PC-9 (cell line): ENCODE data around the gene SLC8A2. TPM values are rescaled to one million over a fixed set of nuclear protein-coding genes. Genes with fewer than 3 reads are reported as not detected.
"Not testable (repeated sequence)": the region's sequence is repeated elsewhere in the genome, so short reads cannot be mapped to it uniquely, and the experiment has no call there.

Experiments
- BruUV-seq: library from RNA; stranded (reverse); fragments of 400-500 nt; replicated peaks from 2 replicates; lab custom pipeline; 2021; lab: Mats Ljungman, UMichigan
- CTCF ChIA-PET: fragments of 300-600 bp; sonication (Branson Sonifier 250); formaldehyde crosslinking; loops from one replicate; lab custom pipeline; 2022; ENCODE audit warnings: antibody characterized with exemption; lab: Charles Lee
- POLR2A ChIA-PET: fragments of 300-600 bp; sonication (Branson Sonifier 250); formaldehyde crosslinking; loops from one replicate; lab custom pipeline; 2022; ENCODE audit warnings: antibody characterized with exemption; ENCODE audit not compliant: unreplicated experiment; lab: Charles Lee
- DNase-seq, 2 experiments: peaks; one replicate each; pipeline versions ENCODE4 v3.0.0 to v3.0.0-alpha.2; 2015 to 2022; ENCODE audit warnings: mixed read lengths in 1 of 2
- H2AFZ ChIP-seq: fragments of 200-600 bp; sonication (generic); 2 replicates; pipeline ENCODE4 v1.8.1; 2017; ENCODE audit warnings: antibody characterized with exemption
- H3F3A ChIP-seq: fragments of 200-600 bp; sonication (generic); 2 replicates; pipeline ENCODE4 v1.8.1; 2017; ENCODE audit warnings: antibody characterized with exemption, mild to moderate bottlenecking, low read depth; ENCODE audit not compliant: insufficient read depth
- H3K27ac ChIP-seq: fragments of 200-600 bp; sonication (generic); 2 replicates; pipeline ENCODE4 v1.6.1; 2016; ENCODE audit warnings: mixed run types
- H3K27me3 ChIP-seq: fragments of 200-600 bp; sonication (generic); 2 replicates; pipeline ENCODE4 v1.6.1; 2016; ENCODE audit warnings: low read depth, mixed run types; ENCODE audit not compliant: insufficient read depth
- H3K36me3 ChIP-seq: fragments of 200-600 bp; sonication (generic); 2 replicates; pipeline ENCODE4 v1.6.1; 2016; ENCODE audit warnings: low read depth, mixed run types
- H3K4me1 ChIP-seq: fragments of 200-600 bp; sonication (generic); replicated peaks from 2 replicates; pipeline ENCODE4 v1.6.1; 2016; ENCODE audit warnings: mixed run types; ENCODE audit not compliant: insufficient read depth
- H3K4me2 ChIP-seq: fragments of 200-600 bp; sonication (generic); 2 replicates; pipeline ENCODE4 v1.6.1; 2017; ENCODE audit warnings: mixed run types
- H3K4me3 ChIP-seq: fragments of 200-600 bp; sonication (generic); 2 replicates; pipeline ENCODE4 v1.6.1; 2016; ENCODE audit warnings: mixed run types
- H3K79me2 ChIP-seq: fragments of 200-600 bp; sonication (generic); 2 replicates; pipeline ENCODE4 v1.6.1; 2017; ENCODE audit warnings: low read depth, mixed run types
- H3K9me2 ChIP-seq: fragments of 200-600 bp; sonication (generic); 2 replicates; pipeline ENCODE4 v1.8.1; 2017; ENCODE audit warnings: mild to moderate bottlenecking; ENCODE audit not compliant: insufficient read depth
- H3K9me3 ChIP-seq: fragments of 200-600 bp; sonication (generic); 2 replicates; pipeline ENCODE4 v1.8.1; 2016; ENCODE audit warnings: low read depth; ENCODE audit not compliant: insufficient read depth
- H4K20me1 ChIP-seq: fragments of 200-600 bp; sonication (generic); 2 replicates; pipeline ENCODE4 v1.8.1; 2017; ENCODE audit not compliant: insufficient read depth
- EZH2 ChIP-seq: fragments of 200-600 bp; sonication (generic); IDR thresholded peaks from 2 replicates; pipeline ENCODE4 v1.8.0; 2017; ENCODE audit warnings: antibody characterized with exemption, low read depth
- intact Hi-C: fragments of 100-400 bp; cut with micrococcal nuclease; formaldehyde crosslinking; loops from one replicate; pipeline ENCODE4 v1.10.0; 2022; ENCODE audit not compliant: unreplicated experiment
- total RNA-seq: library from RNA; stranded (reverse); gene quantifications from 2 replicates; pipeline ENCODE4 v1.2.3, GENCODE V29; 2021
- TF ChIP-seq, protein P1 (sequence below): fragments of 200-600 bp; sonication (generic); conservative IDR thresholded peaks from 2 replicates; pipeline ENCODE4 v1.6.1; 2017; ENCODE audit warnings: mixed run types, antibody characterized with exemption, mild to moderate bottlenecking, moderate library complexity

Gene SLC8A2
- total RNA-seq, 1 experiment from 2014 or later, result not detected

GRCh38 chr19:47413941-47414340 lies 57.8 kb downstream of the SLC8A2 start:
- DNase-seq, result no peak
- no peaks in the 10 kb centered on the region for H3K4me1 ChIP-seq
- H3K9me2 ChIP-seq, result no peaks in the 10 kb centered on the region
- H4K20me1 ChIP-seq, result no peaks in the 10 kb centered on the region
- H3K9me3 ChIP-seq, result no peaks in the 10 kb centered on the region
- H2AFZ ChIP-seq, result no peak overlapping the region
- ChIA-PET POLR2A (no interaction called here), CTCF (no interaction called here)
- no peaks in the 10 kb centered on the region for H3K36me3 ChIP-seq
- BruUV-seq, result no TSS peak
- H3F3A ChIP-seq, result peaks cover 10% of the 10 kb centered on the region; the same call in 1 of the 2 replicates
- peaks cover 91% of the 10 kb centered on the region for H3K27me3 ChIP-seq
- H3K4me2 ChIP-seq, result no peak overlapping the region
- no peaks in the 10 kb centered on the region for H3K79me2 ChIP-seq
- TF ChIP-seq EZH2, result no peak
- TF ChIP-seq, protein P1, sequence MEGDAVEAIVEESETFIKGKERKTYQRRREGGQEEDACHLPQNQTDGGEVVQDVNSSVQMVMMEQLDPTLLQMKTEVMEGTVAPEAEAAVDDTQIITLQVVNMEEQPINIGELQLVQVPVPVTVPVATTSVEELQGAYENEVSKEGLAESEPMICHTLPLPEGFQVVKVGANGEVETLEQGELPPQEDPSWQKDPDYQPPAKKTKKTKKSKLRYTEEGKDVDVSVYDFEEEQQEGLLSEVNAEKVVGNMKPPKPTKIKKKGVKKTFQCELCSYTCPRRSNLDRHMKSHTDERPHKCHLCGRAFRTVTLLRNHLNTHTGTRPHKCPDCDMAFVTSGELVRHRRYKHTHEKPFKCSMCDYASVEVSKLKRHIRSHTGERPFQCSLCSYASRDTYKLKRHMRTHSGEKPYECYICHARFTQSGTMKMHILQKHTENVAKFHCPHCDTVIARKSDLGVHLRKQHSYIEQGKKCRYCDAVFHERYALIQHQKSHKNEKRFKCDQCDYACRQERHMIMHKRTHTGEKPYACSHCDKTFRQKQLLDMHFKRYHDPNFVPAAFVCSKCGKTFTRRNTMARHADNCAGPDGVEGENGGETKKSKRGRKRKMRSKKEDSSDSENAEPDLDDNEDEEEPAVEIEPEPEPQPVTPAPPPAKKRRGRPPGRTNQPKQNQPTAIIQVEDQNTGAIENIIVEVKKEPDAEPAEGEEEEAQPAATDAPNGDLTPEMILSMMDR, result no peak
- intact Hi-C loops, result no loop called here
- no peak overlapping the region for H3K27ac ChIP-seq
- no peak overlapping the region for H3K4me3 ChIP-seq

DNA sequence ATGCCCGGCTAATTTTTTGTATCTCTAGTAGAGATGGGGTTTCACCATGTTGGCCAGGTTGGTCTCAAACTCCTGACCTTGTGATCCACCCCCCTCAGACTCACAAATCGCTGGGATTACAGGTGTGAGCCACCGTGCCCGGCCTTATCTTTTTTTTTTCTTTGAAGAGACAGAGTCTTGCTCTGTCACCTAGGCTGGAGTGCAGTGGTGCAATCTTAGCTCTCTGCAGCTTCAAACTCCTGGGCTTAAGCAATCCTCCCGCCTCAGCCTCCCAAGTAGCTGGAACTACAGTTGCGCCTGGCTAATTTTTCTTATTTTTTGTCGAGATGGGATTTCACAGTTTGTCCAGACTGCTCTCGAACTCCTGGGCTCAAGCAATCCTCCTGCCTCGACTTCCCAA lies 60.0 kb downstream of the SLC8A2 start:
- BruUV-seq, H4K20me1 ChIP-seq, CTCF ChIA-PET, DNase-seq, H3K4me3 ChIP-seq, H3K27ac ChIP-seq, H3K36me3 ChIP-seq, H3F3A ChIP-seq, intact Hi-C loops, H3K4me2 ChIP-seq, H3K9me2 ChIP-seq, POLR2A ChIA-PET, H3K9me3 ChIP-seq, H2AFZ ChIP-seq, H3K79me2 ChIP-seq, H3K4me1 ChIP-seq: not testable (repeated sequence)
- peaks cover 80% of the 10 kb centered on the region for H3K27me3 ChIP-seq

DNA sequence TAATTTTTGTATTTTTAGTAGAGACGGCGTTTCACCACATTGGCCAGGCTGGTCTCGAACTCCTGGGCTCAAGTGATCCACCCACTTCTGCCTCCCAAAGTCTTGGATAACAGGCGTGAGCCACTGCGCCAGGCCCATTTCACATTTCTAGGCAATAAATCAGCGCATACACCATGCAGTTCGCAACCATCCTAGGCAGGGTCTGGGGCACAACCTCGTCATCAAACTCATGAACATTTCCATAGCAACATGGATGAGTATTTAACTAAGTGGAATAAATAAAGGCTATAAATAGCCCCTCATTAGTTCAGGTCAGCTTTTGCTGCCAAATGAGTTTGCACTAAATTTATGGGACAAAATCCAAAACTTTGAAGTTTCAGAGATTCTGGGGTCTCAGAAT lies 60.6 kb downstream of the SLC8A2 start:
- Histone ChIP-seq H4K20me1 (no peaks in the 10 kb centered on the region), H3F3A (no peaks in the 10 kb centered on the region), H3K27me3 (peaks cover 74% of the 10 kb centered on the region), H3K4me2 (no peak overlapping the region), H3K36me3 (no peaks in the 10 kb centered on the region), H3K9me2 (no peaks in the 10 kb centered on the region), H3K4me1 (no peaks in the 10 kb centered on the region), H2AFZ (no peak overlapping the region), H3K27ac (no peak overlapping the region), H3K79me2 (no peaks in the 10 kb centered on the region), H3K4me3 (no peak overlapping the region), H3K9me3 (no peaks in the 10 kb centered on the region)
- intact Hi-C loops, result no loop called here
- ChIA-PET POLR2A (no interaction called here), CTCF (interaction anchor here (0.6 kb wide), 2 partner anchors 56 to 96 kb away, joined by 4 to 7 read pairs; no protein-coding TSS in a partner anchor)
- DNase-seq, result no peak
- BruUV-seq, result no TSS peak
- TF ChIP-seq EZH2, result no peak
- TF ChIP-seq, protein P1, result no peak
